Activated T-helper 17 cell treated with anti-CD3 and anti-CD28 coated beads, Interleukin-2, amount 50 U/mL, for 72 hours (primary cell): ENCODE measurements around the gene CD300LD. TPM values are rescaled to one million over a fixed set of nuclear protein-coding genes. Genes with fewer than 3 reads are reported as not detected.

Source experiments
- ATAC-seq: fragments of 150-1000 bp; cut with Tn5 transposase; replicated peaks from 2 replicates; pipeline ENCODE4 v1.10.0; 2021; ENCODE audit warnings: mild to moderate bottlenecking, moderate library complexity
- H3K27ac Mint-ChIP-seq: one replicate; pipeline ENCODE4 v1.8.0; 2022; ENCODE audit warnings: mixed read lengths
- H3K27me3 Mint-ChIP-seq: one replicate; pipeline ENCODE4 v1.8.0; 2022; ENCODE audit warnings: mixed read lengths
- H3K36me3 Mint-ChIP-seq: one replicate; pipeline ENCODE4 v1.8.0; 2022; ENCODE audit warnings: low read depth, mild to moderate bottlenecking, mixed read lengths
- H3K4me1 Mint-ChIP-seq: one replicate; pipeline ENCODE4 v1.8.0; 2022; ENCODE audit warnings: mixed read lengths
- H3K4me3 Mint-ChIP-seq: one replicate; pipeline ENCODE4 v1.8.0; 2022; ENCODE audit warnings: mild to moderate bottlenecking, mixed read lengths
- H3K9me3 Mint-ChIP-seq: one replicate; pipeline ENCODE4 v1.8.0; 2022; ENCODE audit warnings: mixed read lengths
- total RNA-seq, 2 donors: library from RNA; stranded (reverse); gene quantifications; one replicate each; pipeline ENCODE4 v1.2.3, GENCODE V29; 2022

The CD300LD gene
- total RNA-seq, 2 donors from 2014 or later = not detected

GRCh38 chr17:74623693-74624093 lies 31.6 kb upstream of the CD300LD start, which contains the start of gene CD300E:
Gene CD300E, minus strand, starts transcription at chr17:74623738. Its CDS starts 117 bp downstream, at chr17:74623621.
- H3K27ac Mint-ChIP-seq = no peak within 1 kb of the TSS
- H3K36me3 Mint-ChIP-seq = no peaks in the 10 kb centered on the region
- no peak within 1 kb of the TSS for H3K4me3 Mint-ChIP-seq
- H3K4me1 Mint-ChIP-seq = no peaks in the 10 kb centered on the region
- no peaks in the 10 kb centered on the region for H3K9me3 Mint-ChIP-seq
- H3K27me3 Mint-ChIP-seq = peaks cover 47% of the 10 kb centered on the region
- ATAC-seq = no peak

GRCh38 chr17:74619077-74619673 lies 27.1 kb upstream of the CD300LD start:
- Mint-ChIP-seq H3K4me3 (no peak overlapping the region), H3K4me1 (no peaks in the 10 kb centered on the region), H3K36me3 (no peaks in the 10 kb centered on the region), H3K9me3 (no peaks in the 10 kb centered on the region), H3K27ac (no peak overlapping the region), H3K27me3 (peaks cover 51% of the 10 kb centered on the region)
- no peak for ATAC-seq

DNA sequence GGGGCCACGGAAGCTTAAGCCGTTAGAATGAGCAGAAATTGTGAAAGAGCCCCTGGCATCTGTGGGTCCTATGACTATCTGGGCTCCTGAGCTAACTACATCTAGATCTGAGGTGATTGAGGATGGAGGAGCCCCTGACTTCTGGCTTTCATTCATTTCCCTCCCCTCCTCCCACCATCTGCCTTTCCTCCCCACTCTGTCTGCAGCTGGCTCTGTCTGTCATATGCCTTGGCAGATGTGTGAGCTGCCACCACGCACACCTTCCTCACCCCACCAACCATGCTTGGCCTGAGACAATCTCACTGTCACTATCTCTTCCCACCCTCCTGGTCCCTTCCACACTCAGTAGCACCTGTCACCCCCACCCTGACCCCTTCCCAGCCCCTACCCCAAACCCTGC lies 26.4 kb upstream of the CD300LD start:
- H3K36me3 Mint-ChIP-seq = no peaks in the 10 kb centered on the region
- H3K9me3 Mint-ChIP-seq = no peaks in the 10 kb centered on the region
- ATAC-seq = no peak
- H3K4me1 Mint-ChIP-seq = no peaks in the 10 kb centered on the region
- no peak overlapping the region for H3K4me3 Mint-ChIP-seq
- H3K27me3 Mint-ChIP-seq = peaks cover 46% of the 10 kb centered on the region
- no peak overlapping the region for H3K27ac Mint-ChIP-seq

GRCh38 chr17:74616696-74617095 lies 24.6 kb upstream of the CD300LD start:
- no peaks in the 10 kb centered on the region for H3K9me3 Mint-ChIP-seq

GRCh38 chr17:74612046-74612445 lies 20.0 kb upstream of the CD300LD start:
- no peaks in the 10 kb centered on the region for H3K9me3 Mint-ChIP-seq
- H3K36me3 Mint-ChIP-seq = no peaks in the 10 kb centered on the region
- peaks cover 30% of the 10 kb centered on the region for H3K27me3 Mint-ChIP-seq
- H3K4me3 Mint-ChIP-seq = no peak overlapping the region
- no peaks in the 10 kb centered on the region for H3K4me1 Mint-ChIP-seq
- ATAC-seq = no peak
- no peak overlapping the region for H3K27ac Mint-ChIP-seq

More at GRCh38 chr17:74616696-74617095, 24.6 kb upstream of the CD300LD start:
- peaks cover 34% of the 10 kb centered on the region for H3K27me3 Mint-ChIP-seq
- no peaks in the 10 kb centered on the region for H3K36me3 Mint-ChIP-seq
- H3K4me1 Mint-ChIP-seq = no peaks in the 10 kb centered on the region
- no peak overlapping the region for H3K27ac Mint-ChIP-seq
- no peak overlapping the region for H3K4me3 Mint-ChIP-seq
- no peak for ATAC-seq

DNA sequence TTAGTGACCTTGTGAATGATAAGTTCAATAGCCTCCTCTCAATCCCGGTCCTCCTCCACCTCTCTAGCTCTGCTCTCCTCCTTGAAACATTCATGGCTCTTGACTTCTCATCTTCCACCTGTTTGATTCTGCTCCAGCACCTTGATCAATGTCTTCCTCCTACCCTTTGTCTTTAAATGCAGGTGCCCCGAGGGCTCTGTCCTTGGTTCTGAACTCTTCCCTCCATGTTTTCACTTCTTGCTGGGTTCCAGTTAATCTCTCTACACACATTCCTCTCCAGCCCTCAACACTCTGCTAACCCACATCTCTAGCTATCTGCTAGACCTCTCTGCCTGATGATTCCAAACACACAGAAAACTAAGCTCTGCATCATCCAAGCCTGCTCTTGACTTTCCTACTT lies 18.0 kb upstream of the CD300LD start:
- peaks cover 30% of the 10 kb centered on the region for H3K27me3 Mint-ChIP-seq
- ATAC-seq = no peak
- no peaks in the 10 kb centered on the region for H3K9me3 Mint-ChIP-seq
- no peaks in the 10 kb centered on the region for H3K36me3 Mint-ChIP-seq
- H3K4me1 Mint-ChIP-seq = no peaks in the 10 kb centered on the region
- no peak overlapping the region for H3K27ac Mint-ChIP-seq
- no peak overlapping the region for H3K4me3 Mint-ChIP-seq

GRCh38 chr17:74608511-74608910 lies 16.4 kb upstream of the CD300LD start:
- Mint-ChIP-seq H3K27me3 (peaks cover 27% of the 10 kb centered on the region), H3K27ac (no peak overlapping the region), H3K4me1 (no peaks in the 10 kb centered on the region), H3K36me3 (no peaks in the 10 kb centered on the region), H3K9me3 (no peaks in the 10 kb centered on the region), H3K4me3 (no peak overlapping the region)
- no peak for ATAC-seq

GRCh38 chr17:74607221-74607620 lies 15.1 kb upstream of the CD300LD start:
- no peaks in the 10 kb centered on the region for H3K4me1 Mint-ChIP-seq
- no peaks in the 10 kb centered on the region for H3K9me3 Mint-ChIP-seq
- peaks cover 34% of the 10 kb centered on the region for H3K27me3 Mint-ChIP-seq
- H3K27ac Mint-ChIP-seq = no peak overlapping the region
- H3K36me3 Mint-ChIP-seq = no peaks in the 10 kb centered on the region
- H3K4me3 Mint-ChIP-seq = no peak overlapping the region
- ATAC-seq = no peak

- H3K9me3 Mint-ChIP-seq = no peaks in the 10 kb centered on the region
- H3K36me3 Mint-ChIP-seq = no peaks in the 10 kb centered on the region
- no peak overlapping the region for H3K4me3 Mint-ChIP-seq
- peaks cover 40% of the 10 kb centered on the region for H3K27me3 Mint-ChIP-seq
- H3K4me1 Mint-ChIP-seq = no peaks in the 10 kb centered on the region
- H3K27ac Mint-ChIP-seq = no peak overlapping the region
- ATAC-seq = no peak
These were observed 14.0 kb upstream of the CD300LD start for GRCh38 chr17:74606050-74606449.

GRCh38 chr17:74605361-74605760 lies 13.3 kb upstream of the CD300LD start:
- Mint-ChIP-seq H3K4me1 (no peaks in the 10 kb centered on the region), H3K4me3 (no peak overlapping the region), H3K9me3 (no peaks in the 10 kb centered on the region), H3K27me3 (peaks cover 44% of the 10 kb centered on the region), H3K27ac (no peak overlapping the region), H3K36me3 (no peaks in the 10 kb centered on the region)
- no peak for ATAC-seq

GRCh38 chr17:74604761-74605160 lies 12.7 kb upstream of the CD300LD start:
- Mint-ChIP-seq H3K4me1 (no peaks in the 10 kb centered on the region), H3K9me3 (no peaks in the 10 kb centered on the region), H3K27me3 (peaks cover 50% of the 10 kb centered on the region), H3K4me3 (no peak overlapping the region), H3K36me3 (no peaks in the 10 kb centered on the region), H3K27ac (no peak overlapping the region)
- ATAC-seq = no peak

GRCh38 chr17:74604200-74604599 lies 12.1 kb upstream of the CD300LD start:
- Mint-ChIP-seq H3K9me3 (no peaks in the 10 kb centered on the region), H3K4me1 (no peaks in the 10 kb centered on the region), H3K27me3 (peaks cover 55% of the 10 kb centered on the region), H3K36me3 (no peaks in the 10 kb centered on the region), H3K4me3 (no peak overlapping the region), H3K27ac (no peak overlapping the region)
- no peak for ATAC-seq

DNA sequence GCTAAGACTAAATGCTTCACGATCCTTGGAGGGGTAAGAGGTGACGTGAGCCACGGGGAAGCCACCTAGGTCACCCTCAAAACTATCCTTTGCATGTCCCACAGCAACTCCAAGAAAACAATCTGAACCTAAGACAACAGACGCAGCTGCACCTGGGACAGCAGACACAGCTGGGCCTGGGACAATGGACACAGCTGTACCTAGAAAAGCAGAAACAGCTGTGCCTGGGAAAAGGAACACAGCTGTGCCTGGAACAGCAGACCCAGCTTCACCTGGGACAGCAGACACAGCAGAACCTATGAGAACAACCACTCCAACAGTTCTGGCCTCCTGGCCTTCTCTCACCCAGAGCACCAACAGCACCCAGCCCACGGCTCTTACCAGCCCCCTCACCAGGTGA lies 11.7 kb upstream of the CD300LD start:
- no peak overlapping the region for H3K27ac Mint-ChIP-seq
- no peaks in the 10 kb centered on the region for H3K9me3 Mint-ChIP-seq
- no peak for ATAC-seq
- H3K4me1 Mint-ChIP-seq = no peaks in the 10 kb centered on the region
- no peaks in the 10 kb centered on the region for H3K36me3 Mint-ChIP-seq
- no peak overlapping the region for H3K4me3 Mint-ChIP-seq
- H3K27me3 Mint-ChIP-seq = peaks cover 55% of the 10 kb centered on the region

DNA sequence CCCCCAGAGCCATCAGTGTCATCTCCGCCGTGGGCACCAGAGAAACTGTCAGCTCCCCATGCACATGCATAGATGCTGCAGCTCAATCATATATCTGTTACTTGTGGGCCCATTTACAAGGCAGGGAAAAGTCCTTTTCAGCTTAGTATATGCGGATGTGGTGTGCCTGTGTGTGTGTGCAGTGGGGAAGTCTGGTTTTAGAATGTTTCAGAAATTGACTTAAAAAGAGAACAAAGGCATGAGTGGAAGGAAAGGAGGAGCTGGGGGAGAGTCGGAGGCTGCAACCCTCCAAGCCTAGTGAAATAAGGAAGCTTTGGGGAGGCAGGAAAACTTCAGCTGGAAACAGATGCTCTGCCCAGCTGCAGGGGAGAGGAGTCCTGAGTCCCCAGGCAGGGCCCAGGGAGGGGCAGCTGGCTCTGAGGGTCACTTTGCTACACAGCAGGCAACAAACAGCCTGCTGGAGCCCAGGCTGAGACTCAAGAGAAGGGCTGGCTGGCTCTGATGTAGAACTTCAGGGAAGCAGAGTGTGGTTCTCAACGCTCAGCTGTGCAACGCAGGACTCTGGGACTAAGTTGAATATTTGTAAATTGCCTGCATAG lies 11.1 kb upstream of the CD300LD start:
- no peaks in the 10 kb centered on the region for H3K9me3 Mint-ChIP-seq
- H3K4me3 Mint-ChIP-seq = no peak overlapping the region
- H3K27ac Mint-ChIP-seq = no peak overlapping the region
- no peaks in the 10 kb centered on the region for H3K4me1 Mint-ChIP-seq
- H3K36me3 Mint-ChIP-seq = no peaks in the 10 kb centered on the region
- no peak for ATAC-seq
- H3K27me3 Mint-ChIP-seq = peaks cover 55% of the 10 kb centered on the region

DNA sequence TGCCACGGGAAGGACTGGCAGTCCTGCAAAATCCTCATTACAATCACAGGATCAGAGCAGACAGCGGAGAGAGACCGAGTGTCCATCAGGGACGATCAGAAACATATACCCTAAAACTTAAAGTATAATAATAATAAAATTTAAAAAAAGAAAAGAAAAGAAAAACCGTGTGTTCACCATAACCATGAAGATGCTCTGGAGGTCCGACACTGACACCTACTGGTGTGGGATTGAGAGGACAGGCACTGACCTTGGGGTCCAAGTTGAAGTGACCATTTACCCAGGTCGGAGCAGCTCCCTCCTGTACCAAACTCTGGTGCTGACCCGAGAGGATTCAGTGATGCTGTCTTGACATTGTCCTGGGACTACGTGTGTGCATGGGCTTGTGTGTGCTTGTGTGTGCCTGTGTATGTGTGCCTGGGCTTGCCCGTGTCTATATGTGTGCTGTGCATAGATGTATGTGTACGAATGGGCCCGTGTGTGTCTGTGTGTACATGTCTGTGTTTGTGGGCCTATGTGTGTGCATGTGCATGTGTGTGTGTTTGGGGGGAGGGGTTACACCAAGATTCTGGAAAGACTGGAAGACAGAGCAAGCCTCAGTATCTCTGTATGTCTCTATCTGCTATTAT lies 10.0 kb upstream of the CD300LD start:
- no peak overlapping the region for H3K27ac Mint-ChIP-seq
- ATAC-seq = no peak
- H3K36me3 Mint-ChIP-seq = no peaks in the 10 kb centered on the region
- H3K27me3 Mint-ChIP-seq = peaks cover 51% of the 10 kb centered on the region
- no peak overlapping the region for H3K4me3 Mint-ChIP-seq
- no peaks in the 10 kb centered on the region for H3K9me3 Mint-ChIP-seq
- H3K4me1 Mint-ChIP-seq = no peaks in the 10 kb centered on the region
